Stimulated activated CD4-positive, alpha-beta T cell treated with anti-CD3 and anti-CD28 coated beads, Interleukin-1b, Interleukin-23, amount 100 ng/mL, for 1 hour (primary cell): Measurements from ENCODE around the gene PCDHA4.
"Not testable (repeated sequence)": the region's sequence is repeated elsewhere in the genome, so short reads cannot be mapped to it uniquely, and the experiment has no call there.

Experiments
- DNase-seq, 2 donors: peaks; one replicate each; pipeline ENCODE4 v3.0.0-alpha.2; 2020; ENCODE audit warnings: low read depth in 2 of 2

PCDHA4 gene

DNA sequence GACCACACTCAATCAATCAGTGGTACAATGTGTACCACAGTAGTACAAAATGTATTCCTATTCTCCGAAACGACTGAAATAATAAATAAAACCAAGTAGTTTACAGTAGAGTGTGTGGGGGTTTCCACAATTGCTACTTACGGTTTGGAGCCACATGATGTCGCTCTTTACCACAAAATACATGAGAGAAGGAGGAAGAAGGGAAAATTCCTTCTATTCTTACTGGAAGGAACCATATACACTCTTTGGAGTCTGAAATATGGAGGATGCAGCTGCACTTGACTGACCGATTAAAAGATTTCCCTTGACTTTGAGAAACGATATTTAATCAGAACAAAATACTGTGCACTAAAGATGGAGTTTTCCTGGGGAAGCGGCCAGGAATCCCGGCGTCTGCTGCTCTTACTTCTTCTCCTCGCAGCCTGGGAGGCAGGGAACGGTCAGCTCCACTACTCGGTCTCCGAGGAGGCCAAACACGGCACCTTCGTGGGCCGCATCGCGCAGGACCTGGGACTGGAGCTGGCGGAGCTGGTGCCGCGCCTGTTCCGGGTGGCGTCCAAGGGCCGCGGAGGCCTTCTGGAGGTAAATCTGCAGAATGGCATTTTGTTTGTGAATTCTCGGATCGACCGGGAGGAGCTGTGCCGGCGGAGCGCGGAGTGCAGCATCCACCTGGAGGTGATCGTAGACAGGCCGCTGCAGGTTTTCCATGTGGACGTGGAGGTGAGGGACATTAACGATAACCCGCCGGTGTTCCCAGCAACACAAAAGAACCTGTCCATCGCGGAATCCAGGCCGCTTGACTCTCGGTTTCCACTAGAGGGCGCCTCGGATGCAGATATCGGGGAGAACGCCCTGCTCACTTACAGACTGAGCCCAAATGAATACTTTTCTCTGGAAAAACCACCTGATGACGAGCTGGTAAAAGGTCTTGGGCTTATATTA lies at the start of gene PCDHA4:
Gene PCDHA4 (plus strand): TSS at position 235 of the 942 bp plus-strand sequence.
- DNase-seq = no peak

DNA sequence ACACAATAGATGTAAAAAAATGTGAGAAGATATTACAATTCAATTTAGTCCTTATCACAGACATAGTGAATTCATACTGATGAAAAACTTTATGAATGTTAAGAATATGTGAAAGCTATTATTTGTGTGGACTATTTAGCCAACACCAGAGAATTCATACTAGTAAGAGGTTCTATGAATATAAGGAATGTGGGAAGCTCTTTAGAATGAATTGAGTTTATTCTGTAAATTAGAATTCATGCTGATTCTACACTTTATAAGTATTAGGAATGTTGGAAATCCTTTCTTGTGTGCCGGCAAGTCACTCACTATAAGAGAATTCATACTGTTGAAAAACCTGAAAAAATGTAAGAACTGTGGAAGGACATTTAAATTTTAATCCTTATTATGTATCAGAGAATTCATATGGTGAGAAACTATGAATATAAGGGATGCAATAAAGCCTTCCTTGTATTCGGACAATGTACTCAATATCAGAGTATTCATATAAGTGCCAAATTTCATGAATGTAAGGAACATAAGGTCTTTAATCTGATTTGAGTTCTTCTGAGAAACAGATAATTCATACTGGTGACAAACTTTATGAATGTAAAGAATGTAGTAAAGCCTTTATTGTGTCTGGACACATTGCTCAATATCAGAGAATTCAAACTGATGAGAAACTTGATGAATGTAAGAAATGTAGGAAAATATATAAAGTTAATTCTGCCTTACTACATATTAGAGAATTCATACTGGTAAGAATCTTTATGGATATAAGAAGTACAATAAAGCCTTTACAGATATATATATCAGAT lies 42.5 kb upstream of the PCDHA4 start:
- no peak for DNase-seq

DNA sequence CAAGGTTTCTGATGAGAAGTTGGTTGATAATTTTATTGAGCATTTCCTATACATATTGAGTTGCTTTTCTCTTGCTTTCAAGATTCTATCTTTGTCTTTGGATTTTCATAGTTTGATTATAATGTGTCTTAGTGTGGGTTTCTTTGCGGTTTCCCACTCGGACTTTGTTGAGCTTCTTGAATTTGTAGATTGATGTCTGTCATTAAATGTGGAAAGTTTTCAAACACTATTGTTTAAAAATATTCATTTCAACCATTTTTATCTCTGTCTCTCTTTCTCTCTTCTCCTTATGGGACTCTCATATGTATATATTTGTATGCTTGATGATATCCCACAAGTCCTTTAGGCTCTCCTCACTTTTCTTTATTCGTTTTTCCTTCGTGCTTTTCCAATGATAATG lies 39.4 kb upstream of the PCDHA4 start:
- DNase-seq = no peak

DNA sequence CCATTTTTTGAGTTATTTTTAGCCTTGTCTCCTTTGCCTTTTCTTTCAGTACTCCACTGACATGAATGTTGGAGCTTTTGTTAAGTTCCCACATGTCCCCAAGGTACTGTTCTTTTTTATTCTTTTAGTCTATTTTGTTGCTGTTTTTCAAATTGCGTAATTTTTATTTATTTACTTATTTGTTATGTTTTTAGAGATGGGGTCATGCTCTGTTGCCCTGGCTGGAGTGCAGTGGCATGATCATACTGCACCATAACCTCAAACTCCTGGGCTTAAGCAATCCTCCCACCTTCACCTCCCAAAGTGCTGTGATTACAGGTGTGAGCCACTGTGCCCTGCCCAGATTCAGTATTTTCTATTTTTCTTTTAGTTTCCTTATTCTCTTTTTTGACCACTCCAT lies 26.4 kb upstream of the PCDHA4 start:
- DNase-seq = no peak

DNA sequence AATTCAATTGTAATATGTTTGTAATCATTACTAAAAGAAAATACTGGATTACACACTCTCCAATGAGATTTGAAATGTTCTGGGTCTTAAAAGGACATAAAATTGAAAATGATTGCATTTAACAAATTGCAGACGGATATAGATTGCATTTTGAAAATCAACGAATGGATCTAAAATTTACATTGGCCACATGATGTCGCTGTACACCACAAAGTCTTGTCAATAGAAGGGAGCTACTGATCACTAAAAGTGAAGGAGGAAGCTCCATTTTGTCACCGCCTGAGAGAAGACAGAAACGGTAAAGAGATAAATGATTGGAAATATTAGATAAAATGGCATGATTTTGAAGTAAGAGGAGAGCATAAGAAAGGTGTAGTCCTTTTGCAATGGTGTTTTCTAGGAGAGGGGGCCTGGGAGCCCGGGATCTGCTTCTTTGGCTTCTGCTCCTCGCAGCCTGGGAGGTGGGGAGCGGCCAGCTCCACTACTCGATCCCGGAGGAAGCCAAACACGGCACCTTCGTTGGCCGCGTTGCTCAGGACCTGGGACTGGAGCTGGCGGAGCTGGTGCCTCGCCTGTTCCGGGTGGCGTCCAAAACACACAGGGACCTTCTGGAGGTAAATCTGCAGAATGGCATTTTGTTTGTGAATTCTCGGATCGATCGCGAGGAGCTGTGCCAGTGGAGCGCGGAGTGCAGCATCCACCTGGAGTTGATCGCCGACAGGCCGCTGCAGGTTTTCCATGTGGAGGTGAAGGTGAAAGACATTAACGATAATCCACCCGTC lies 20.8 kb upstream of the PCDHA4 start, which contains the start of gene PCDHA1:
Gene PCDHA1 (plus strand): TSS at position 236 of the 782 bp plus-strand sequence.
- no peak for DNase-seq

DNA sequence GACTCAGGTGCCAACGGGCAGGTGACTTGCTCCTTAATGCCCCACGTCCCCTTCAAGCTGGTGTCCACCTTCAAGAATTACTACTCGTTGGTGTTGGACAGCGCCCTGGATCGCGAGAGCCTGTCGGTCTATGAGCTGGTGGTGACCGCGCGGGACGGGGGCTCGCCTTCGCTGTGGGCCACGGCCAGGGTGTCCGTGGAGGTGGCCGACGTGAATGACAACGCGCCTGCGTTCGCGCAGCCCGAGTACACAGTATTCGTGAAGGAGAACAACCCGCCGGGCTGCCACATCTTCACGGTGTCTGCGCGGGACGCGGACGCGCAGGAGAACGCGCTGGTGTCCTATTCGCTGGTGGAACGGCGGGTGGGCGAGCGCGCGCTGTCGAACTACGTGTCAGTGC lies 19.4 kb upstream of the PCDHA4 start:
- DNase-seq = not testable (repeated sequence)

DNA sequence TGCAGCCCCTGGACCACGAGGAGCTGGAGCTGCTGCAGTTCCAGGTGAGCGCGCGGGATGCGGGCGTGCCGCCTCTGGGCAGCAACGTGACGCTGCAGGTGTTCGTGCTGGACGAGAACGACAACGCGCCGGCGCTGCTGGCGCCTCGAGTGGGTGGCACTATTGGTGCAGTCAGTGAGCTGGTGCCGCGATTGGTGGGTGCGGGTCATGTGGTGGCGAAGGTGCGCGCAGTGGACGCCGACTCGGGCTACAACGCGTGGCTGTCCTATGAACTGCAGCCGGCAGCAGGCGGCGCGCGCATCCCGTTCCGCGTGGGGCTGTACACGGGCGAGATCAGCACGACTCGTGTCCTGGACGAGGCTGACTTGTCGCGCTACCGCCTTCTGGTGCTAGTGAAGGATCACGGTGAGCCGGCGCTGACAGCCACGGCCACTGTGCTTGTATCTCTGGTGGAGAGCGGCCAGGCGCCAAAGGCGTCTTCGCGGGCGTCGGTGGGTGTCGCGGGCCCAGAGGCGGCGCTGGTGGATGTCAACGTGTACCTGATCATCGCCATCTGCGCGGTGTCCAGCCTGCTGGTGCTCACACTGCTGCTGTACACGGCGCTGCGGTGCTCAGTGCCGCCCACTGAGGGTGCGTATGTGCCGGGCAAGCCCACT lies 18.9 kb upstream of the PCDHA4 start:
- not testable (repeated sequence) for DNase-seq

DNA sequence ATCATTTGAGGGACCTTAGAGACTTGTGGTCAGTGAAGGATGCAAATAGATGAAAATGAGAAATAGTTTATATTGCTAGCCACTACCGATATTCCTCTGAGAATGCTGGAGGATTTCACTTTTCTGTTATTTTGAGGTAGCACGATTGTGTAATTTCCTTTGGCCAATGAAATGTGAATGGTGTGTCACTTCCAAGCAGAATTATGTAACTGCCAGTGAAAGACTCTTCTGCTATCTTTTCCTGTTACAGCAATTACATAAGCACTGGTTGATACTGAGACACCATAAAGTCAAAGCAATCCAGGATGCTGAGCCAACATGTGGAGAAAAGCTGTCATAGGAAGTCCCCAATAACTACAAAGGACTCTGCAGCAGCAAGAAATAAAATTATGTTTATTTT lies 15.8 kb upstream of the PCDHA4 start:
- no peak for DNase-seq

DNA sequence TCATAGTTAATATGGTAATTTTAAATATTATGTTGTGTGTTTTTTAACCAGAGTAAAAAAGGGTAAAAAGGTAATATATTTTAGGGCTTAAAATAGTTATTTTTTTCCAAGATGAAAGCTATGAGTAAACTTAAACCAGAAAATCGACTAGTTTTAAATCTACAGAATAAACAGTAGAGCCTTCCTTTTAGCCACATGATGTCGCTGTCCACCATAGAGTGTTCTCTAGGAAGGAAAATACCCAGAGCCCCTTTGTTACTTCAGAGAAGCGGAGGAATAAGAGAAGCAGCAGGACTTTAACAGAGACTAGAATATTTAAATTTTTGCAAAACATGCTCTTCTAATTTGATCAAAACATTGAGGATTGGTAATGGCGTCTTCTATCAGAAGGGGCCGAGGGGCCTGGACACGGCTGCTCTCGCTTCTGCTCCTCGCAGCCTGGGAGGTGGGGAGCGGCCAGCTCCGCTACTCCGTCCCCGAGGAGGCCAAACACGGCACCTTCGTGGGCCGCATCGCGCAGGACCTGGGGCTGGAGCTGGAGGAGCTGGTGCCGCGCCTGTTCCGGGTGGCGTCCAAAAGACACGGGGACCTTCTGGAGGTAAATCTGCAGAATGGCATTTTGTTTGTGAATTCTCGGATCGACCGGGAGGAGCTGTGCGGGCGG lies 12.1 kb upstream of the PCDHA4 start, which contains the start of gene PCDHA2:
Gene PCDHA2 (plus strand): TSS at position 258 of the 664 bp plus-strand sequence.
- DNase-seq = no peak

DNA sequence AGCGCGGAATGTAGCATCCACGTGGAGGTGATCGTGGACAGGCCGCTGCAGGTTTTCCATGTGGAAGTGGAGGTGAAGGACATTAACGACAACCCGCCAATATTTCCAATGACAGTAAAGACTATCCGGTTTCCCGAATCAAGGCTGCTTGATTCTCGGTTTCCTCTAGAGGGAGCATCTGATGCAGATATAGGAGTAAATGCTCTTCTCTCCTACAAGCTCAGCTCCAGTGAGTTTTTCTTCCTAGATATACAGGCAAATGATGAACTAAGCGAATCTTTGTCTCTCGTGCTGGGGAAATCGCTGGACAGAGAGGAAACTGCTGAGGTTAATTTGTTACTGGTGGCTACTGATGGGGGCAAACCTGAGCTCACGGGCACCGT lies 11.6 kb upstream of the PCDHA4 start:
- no peak for DNase-seq

DNA sequence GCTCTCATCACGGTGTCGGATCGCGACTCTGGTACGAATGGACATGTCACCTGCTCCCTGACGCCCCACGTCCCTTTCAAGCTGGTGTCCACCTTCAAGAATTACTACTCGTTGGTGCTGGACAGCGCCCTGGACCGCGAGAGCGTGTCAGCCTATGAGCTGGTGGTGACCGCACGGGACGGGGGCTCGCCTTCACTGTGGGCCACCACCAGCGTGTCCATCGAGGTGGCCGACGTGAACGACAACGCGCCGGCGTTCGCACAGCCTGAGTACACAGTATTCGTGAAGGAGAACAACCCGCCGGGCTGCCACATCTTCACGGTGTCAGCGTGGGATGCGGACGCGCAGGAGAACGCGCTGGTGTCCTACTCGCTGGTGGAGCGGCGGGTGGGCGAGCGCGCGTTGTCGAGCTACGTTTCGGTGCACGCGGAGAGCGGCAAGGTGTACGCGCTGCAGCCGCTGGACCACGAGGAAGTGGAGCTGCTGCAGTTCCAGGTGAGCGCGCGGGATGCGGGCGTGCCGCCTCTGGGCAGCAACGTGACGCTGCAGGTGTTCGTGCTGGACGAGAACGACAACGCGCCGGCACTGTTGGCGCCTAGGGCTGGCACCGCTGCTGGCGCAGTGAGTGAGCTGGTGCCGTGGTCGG lies 10.7 kb upstream of the PCDHA4 start:
- not testable (repeated sequence) for DNase-seq

DNA sequence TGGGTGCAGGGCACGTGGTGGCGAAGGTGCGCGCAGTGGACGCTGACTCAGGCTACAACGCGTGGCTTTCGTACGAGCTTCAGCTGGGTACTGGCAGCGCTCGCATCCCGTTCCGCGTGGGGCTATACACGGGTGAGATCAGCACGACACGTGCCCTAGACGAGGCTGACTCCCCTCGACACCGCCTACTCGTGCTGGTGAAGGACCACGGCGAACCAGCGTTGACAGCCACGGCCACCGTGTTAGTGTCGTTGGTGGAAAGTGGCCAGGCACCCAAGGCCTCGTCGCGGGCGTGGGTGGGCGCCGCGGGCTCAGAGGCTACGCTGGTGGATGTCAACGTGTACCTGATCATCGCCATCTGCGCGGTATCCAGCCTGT lies 10.2 kb upstream of the PCDHA4 start:
- no peak for DNase-seq

DNA sequence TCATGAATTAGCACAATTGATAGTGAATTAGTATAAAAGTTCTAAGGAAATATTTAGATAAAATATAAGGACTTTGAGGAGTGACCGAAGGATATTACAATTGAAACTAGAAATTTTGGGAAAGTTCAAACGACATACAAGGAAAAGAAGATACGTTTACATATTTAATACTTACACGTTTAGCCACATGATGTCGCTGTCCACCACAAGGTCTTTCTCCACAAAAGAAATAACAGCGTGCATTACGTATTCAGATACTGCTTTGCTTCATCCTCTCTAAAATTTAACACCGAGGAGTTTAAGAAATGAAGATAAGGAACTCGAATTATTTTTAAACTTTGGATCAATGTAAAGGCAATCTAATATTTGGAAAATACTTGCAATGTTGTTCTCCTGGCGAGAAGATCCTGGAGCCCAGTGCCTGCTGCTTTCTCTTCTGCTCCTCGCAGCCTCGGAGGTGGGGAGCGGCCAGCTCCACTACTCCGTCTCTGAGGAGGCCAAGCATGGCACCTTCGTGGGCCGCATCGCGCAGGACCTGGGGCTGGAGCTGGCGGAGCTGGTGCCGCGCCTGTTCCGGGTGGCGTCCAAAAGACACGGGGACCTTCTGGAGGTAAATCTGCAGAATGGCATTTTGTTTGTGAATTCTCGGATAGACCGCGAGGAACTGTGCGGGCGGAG lies 5.9 kb upstream of the PCDHA4 start, which contains the start of gene PCDHA3:
Gene PCDHA3 (plus strand): TSS at position 242 of the 678 bp plus-strand sequence.
- no peak for DNase-seq

DNA sequence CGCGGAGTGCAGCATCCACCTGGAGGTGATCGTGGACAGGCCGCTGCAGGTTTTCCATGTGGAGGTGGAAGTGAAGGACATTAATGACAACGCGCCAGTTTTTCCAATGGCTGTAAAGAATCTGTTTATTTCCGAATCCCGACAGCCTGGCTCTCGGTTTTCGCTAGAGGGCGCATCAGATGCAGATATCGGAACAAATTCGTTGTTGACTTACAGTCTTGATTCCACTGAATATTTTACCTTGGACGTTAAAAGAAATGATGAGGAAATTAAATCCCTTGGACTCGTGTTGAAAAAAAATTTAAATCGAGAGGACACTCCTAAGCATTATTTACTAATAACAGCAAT lies 5.4 kb upstream of the PCDHA4 start:
- no peak for DNase-seq

DNA sequence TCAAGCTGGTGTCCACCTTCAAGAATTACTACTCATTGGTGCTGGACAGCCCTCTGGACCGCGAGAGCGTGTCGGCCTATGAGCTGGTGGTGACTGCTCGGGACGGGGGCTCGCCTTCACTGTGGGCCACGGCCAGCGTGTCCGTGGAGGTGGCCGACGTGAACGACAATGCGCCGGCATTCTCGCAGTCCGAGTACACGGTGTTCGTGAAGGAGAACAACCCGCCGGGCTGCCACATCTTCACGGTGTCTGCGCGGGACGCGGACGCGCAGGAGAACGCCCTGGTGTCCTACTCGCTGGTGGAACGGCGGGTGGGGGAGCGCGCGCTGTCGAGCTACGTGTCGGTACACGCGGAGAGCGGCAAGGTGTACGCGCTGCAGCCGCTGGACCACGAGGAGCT lies 4.5 kb upstream of the PCDHA4 start:
- not testable (repeated sequence) for DNase-seq

DNA sequence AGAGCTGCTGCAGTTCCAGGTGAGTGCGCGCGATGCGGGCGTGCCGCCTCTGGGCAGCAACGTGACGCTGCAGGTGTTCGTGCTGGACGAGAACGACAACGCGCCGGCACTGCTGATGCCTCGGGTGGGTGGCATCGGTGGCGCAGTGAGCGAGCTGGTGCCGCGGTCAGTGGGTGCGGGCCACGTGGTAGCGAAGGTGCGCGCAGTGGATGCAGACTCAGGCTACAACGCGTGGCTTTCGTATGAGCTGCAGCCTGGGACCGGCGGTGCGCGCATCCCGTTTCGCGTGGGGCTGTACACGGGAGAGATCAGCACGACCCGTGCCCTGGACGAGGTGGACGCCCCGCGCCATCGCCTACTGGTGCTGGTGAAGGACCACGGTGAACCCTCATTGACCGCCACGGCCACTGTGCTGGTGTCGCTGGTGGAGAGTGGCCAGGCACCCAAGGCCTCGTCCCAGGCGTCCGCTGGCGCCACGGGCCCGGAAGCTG lies 4.0 kb upstream of the PCDHA4 start:
- DNase-seq = no peak

DNA sequence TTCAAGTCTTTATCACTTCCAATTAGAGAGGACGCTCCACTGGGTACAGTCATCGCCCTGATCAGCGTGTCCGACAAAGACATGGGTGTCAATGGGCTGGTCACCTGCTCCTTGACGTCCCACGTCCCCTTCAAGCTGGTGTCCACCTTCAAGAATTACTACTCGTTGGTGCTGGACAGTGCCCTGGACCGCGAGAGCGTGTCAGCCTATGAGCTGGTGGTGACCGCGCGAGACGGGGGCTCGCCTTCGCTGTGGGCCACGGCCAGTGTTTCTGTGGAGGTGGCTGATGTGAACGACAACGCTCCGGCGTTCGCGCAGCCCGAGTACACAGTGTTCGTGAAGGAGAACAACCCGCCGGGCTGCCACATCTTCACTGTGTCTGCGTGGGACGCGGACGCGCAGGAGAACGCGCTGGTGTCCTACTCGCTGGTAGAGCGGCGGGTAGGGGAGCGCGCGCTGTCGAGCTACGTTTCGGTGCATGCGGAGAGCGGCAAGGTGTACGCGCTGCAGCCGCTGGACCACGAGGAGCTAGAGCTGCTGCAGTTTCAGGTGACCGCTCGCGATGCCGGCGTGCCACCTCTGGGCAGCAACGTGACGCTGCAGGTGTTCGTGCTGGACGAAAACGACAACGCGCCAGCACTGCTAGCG lies 1.5 kb downstream of the PCDHA4 start:
- not testable (repeated sequence) for DNase-seq

DNA sequence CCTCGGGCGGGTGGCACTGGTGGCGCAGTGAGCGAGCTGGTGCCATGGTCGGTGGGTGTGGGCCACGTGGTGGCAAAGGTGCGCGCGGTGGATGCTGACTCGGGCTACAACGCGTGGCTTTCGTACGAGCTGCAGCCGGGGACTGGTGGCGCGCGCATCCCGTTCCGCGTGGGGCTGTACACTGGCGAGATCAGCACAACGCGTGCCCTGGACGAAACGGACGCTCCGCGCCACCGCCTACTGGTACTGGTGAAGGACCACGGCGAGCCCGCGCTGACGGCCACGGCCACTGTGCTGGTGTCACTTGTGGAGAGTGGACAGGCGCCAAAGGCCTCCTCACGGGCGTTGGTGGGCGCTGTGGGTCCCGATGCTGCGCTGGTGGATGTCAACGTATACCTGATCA lies 2.0 kb downstream of the PCDHA4 start:
- DNase-seq = no peak
